GM18508 (cell line): ENCODE results near the gene BLOC1S1.

ENCODE experiments used
- ATAC-seq: cut with Tn5 transposase; IDR thresholded peaks from one replicate; pipeline ENCODE4 v1.9.1; 2021; ENCODE audit warnings: moderate number of reproducible peaks; ENCODE audit not compliant: insufficient read depth, unreplicated experiment

Gene BLOC1S1

DNA sequence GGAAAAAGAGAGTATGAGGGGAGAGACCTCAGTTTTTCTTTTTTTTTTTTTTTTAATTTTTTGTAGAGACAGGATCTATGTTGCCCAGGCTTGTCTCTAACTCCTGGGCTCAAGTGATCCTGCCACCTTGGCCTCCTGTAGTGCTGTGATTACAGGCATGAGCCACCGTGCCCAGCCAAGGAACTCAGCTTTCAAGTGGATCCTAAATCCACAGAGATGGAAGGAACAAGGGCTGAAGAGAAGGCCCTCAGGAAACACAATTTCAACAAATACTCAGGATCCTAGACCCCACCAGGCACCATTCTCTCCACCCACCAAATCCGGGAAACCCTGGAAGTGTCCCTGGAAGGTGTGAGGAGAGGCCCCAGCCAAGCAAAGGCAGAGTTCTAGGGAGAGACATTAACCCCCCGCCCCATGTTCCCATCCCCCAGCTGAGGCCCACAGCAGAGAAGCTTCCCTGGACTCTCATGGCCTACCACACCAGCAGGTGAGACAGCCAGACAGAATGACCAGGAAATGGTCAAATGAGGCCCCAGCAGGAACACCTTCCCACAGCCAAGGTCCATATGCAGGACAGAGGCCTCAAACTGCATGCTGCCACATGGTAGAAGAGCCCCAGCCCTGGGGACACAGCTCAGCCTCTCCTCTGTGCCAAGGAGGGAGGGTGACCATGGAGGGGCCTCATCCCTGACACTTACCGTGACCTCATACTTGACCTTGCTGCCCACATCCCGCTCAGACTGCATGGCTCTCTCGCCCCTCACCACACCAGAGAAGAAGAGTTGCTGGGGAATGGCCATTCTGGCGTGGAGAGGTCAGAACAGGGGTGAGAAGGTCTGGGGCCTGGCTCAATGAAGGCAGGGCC, 22.3 kb upstream of the BLOC1S1 start:
- no peak for ATAC-seq

DNA sequence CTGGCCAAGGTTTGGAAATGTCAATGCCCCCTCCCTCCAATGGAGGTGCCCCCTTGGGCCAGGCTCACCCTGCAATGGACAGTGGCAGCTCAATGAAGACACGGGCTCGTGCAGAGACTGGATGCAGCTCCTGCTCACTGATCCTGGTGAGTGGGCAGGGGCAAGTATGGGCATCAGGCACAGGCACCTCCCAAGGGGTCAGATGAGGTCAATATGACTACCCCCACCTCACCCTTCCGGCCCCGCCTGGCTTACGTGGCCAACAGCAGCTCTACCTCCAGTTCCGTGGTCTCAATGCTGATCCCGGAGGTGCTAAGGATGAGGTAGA, 21.7 kb upstream of the BLOC1S1 start:
- no peak for ATAC-seq

DNA sequence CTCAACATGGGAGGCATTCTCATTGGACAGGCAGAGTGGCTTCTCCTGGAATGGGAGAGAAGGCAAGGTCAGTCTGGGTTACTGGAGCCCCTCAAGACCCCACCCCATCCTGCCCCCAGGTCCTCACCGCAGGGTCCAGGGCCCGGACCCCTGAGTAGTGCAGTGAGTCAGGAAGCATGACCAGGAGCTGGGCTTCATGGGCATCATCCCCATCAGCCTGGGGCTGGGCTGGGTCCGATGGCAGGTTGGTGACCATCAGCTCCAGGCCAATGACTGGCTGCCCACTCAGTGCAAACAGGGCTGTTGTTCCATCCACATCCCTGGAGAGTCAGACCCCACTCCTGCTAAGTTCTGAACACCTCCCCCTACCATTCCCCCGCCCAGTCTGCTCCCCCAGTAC, 21.2 kb upstream of the BLOC1S1 start:
- ATAC-seq, result no peak

DNA sequence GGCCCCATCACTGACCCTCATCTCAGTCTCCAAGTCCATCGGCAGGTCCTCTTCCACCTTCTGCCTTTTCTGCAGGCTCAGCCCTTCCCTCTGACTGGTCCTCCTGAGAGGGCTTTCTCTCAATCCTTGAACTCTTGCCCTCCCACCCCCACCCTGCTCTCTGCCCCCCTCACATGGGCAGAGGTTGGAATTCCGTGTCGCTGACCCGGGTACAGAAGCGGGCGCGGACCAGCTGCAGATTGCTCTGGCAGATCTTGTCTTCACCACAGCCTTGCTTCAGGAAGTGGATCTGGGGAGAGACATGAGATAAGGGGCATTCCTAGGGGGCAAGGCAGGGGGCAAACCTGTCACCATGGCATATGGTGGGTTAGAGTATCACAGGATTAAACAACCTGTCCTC, 20.5 kb upstream of the BLOC1S1 start:
- no peak for ATAC-seq

DNA sequence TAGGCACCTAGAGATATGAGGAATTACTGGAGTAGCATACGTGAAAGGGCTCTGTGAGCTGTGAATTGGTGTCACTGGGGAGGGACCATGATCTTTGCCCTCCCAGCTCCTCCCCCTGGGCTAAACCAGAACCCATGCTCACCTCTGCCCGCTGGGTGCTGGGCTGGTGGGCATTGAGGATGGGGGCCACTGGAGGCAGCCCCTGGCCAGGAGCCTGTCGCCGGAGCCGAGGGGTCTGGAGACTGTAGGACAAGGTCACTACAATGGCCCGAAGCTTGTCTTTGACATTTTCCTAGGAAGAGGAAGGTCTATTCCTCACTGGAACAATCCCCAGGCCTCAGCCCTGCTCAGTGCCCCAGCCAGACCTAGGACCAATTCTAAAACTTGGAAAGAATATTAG, 19.7 kb upstream of the BLOC1S1 start:
- no peak for ATAC-seq

DNA sequence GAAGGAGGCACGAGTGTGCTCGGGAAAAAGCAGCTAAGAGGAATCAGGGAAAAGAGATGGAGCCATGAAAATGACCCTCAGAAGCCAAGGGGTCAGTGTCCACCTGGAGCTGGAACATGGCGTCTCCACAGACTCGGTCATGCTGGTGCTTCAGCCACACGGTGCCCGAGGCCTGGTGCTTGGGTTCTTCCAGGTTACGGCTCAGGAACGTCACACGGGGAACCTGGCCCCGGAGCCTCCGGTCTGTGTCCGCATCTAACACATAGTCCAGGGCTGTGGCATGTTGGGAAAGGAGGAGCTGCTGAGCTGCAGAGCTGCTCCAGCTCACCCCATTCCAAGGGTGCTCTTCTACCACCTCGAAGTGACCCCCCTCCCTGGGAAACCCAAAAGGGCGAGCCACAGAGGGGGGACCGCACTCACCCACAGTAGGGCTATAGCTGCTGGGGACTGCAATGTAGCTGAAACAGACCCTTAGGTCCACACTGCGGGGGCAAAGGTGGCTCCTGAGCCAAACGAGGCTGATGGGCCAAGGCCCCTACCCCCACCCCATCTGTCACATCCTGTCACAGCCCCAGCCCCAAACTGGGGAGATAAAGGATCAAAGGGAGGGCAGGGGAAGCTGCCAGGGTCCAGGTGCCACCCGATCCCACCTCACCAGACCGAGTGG, 18.9 kb upstream of the BLOC1S1 start:
- ATAC-seq, result no peak

DNA sequence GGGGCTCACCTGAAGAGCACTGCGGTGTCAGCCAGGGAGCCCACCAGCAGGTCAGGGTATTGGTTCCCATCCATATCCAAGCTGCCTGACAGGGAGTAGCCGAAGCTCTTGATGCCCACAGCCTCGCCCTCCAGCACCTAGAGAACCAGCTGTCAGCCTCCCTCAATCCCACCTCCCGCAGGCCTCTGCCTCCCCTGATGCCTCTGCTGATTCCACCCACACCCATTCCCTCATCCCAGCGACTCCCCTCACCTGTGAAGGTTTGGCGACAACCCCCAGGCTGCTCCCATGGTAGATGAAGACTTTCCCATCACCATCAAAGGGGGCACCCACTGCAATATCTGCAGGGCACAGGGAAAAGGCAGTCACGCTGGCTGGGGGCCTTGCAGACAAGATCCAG, 18.2 kb upstream of the BLOC1S1 start:
- ATAC-seq, result no peak

DNA sequence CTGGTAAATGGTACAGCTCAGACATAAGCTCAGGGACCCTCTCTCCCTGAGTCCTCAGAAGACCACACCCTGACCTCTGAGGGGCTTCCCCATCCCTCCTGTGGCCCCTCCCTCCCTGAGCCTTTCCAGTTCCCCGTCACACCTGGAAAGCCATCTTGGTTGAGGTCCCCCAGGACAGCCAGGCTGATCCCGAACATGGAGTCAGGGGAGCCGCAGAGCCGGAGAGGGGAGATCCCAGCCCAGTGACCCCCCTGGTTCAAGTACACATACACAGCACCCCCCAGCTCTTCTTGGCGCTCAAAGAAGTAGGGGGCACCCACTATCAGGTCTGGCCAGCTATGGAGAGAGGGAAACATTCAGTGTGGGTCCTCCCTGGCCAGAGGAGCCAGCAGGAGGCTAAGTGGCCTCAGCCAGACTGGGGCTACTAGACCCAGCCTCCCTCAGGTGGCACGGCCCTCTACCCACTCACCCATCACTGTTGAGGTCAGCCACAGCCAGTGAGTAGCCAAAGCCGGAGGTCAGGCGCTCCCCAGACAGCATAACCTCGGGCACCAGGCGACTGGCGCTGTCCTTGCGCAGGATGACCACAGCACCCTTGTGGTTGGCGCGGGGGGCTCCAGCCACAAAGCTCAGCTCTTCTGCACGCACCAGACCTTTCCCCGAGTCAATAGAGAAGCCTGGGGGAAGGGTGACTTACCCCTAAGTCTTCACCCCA, 17.4 kb upstream of the BLOC1S1 start:
- ATAC-seq, result no peak

DNA sequence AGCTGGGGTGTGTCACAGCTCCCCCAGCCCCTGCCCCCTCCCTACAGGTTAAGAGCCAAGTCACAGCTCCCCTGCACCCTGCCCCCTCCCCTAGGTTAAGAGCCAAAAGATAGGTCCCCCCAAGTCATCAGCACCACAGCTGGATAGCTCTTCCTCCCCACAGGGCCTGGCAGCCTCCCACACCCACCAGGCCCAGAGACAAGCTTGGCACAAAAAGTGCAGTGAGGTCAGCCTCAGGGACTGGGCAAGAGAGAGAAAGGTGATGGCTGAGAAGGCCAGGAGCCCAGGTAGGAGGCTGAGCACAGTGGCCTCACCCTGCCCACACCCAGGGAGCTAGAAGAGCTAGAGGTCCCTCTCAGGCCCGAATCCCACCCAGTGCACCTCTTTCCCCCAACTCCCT, 16.9 kb upstream of the BLOC1S1 start:
- no peak for ATAC-seq

DNA sequence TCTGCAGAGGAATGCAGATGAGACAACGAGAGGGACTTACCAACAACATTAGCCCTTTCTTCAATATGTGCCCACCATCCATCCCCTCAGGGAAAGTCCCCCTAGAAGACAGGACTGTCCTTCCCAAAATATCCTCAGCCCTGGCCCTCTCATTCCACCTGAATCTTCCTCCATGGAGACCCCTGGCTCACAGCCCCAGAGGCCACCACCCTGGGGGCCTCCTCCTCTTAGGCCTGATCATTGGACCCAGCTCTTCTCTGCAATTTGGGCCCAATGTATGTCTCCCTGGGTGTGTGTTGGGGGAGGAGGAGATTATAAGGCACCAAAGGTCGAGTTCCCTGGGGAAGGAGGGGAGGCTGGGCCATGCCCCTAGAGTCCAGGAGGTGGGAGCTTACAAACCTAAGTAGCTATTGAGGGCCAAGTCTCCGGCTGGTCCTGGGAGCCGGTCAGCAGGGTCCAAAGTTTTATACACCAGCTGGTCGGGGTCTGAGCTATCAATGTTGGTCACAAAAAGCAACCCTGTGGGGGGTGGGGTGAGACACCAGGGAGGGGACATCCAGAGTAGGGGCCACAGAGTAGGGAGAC, 16.3 kb upstream of the BLOC1S1 start:
- ATAC-seq, result no peak

DNA sequence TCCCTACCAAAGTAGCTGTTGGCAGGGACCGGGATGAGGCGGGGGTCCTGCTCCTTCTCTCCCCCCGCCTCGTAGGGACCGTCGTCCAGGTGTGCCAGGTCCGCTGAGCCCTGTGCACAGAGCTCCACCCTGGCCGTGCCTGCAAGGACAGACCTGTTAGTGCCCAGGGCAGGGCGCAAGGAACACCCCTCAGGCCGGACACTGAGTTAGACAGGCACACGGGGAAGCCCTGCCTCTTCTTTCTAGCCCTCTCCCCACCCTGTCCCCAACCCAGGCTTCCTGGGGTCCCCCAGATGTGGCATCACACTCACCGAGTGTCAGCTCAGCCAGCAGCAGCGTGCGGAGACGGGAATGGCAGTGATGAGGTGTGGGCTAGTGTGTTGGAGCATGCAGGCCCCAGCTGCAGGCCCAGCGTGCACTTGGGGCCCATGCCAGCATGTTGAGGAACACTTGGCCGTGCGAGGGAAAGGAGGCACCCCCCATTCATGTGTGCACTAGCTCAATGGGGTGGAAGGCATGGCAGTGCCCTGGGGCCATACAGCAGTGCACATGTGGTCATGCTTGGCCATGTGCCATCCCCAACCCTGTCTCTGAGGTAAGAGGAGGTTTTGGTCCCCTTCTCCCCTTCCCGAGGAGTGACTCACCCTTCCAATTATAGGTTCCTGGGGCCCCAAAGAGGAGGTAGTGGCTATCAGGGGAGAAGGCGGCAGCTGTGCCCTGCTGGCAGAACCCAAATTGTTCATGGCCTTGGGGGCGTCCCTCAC, 15.4 kb upstream of the BLOC1S1 start:
- ATAC-seq, result no peak

DNA sequence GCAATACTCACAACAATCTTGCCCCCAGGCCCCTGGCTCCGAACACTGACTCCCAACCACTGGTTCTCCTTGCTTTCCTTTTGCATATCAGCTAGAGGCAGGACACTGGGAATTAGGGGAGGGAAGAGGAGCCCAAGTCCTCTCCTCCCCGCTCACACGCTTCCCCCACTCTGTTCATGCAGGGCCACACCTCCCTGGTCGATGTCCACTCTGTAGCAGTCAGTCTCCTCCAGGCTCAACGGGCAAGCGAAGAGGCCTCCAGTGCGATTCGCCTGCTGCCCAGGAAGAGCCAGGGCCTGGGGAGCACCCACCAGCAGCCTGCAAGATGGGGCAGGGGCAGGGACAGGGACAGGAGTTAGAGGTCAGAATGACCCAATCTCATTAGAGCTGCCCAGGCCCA, 13.0 kb upstream of the BLOC1S1 start:
- ATAC-seq, result no peak

DNA sequence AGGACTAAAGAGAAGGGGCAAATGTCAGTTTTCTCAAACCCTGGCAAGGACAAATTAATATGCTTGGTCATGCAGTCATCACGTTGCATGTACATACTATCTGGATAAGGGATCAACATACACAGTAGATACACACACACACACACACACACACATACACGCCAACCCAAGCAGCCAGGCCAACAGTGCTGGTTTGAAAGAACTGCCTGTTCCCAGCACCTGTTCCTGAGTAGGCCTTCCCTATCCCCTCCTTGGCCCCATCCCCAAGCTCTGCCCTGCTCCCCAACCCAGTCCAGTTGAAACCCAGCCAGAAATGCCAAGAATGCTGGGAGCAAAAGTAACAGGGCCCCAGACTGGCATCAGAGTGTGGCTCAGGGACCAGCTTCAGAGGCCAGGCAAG, 12.6 kb upstream of the BLOC1S1 start:
- ATAC-seq, result no peak

DNA sequence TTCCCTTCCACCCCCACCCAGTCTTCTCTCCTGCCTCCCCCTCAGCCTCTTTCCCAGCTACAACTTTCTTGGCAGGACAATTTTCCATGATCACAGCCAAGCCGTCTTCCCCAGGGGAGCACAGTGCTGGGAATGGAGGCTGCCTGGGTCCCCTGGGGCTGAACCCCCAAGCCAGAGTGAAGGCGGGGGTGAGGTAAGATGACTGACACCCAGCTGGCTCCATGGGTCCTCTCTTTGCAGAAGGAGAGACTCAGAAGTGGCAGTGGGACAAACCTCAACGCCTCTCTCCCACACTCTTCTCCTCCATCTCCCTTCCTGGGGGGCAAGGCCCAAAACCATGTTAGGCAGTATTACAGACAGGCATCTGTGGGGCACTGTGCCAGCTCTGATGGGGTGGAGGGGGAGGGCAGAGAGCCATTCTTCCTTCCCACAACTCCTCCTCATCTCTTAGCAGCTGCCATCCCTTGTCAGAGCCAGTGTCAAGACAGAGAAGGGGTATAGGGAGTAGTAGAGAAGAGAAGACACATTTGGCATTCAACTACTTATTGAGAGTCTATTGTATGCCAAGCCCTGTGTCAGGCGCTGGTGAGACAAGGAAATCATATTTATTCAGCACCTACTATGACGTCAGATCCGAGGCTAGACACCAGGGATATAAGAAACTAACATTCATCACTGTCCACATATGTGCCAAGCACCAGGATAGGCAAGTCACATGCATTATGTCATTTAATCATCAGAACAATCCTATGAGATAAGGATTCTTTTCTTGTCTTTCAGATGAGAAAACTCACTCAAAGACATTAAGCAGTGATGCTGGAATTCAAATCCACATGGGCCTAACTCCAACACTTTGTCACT, 11.7 kb upstream of the BLOC1S1 start:
- no peak for ATAC-seq

DNA sequence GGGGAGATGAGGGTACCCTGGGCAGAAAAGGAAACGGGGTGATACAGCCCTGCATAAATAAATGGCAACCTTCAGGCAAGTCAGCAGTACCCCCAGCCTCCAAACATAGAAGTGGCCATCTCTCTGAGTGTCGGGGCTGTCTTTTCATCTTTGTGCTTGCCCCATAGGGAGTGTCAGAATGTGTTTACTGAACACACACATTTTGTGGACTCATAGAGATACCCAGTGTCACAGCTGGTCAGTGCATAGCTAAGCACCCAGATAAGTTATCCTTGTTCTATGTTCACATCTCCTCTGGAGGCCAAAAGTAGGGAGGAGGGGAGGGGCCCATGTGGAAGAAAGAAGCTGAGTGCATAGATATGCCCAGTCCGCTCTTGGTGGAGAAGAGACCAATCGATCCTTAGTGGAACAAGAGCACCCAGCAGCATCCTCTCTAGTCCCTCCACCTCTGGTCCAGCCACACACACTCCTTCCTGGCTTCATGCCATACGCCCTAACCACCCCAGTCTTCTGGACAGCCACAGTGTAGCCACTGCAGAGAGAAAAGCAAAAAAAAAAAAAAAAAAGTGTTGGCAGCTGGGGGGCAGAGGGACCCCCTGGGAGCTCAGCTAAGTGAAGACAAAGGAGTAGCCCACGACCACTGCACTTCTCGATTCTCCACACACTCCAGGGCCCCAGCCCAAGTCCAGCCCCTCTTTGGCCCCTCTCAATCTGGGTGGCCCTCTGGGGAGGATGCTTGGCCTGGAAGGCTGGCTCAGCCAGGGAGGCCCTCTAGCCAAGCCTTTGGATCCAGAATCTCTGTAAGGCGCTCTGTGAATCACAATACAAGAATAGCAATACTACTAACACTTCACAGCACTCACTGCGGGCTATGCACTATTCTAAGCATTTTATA, 10.8 kb upstream of the BLOC1S1 start:
- ATAC-seq, result no peak

DNA sequence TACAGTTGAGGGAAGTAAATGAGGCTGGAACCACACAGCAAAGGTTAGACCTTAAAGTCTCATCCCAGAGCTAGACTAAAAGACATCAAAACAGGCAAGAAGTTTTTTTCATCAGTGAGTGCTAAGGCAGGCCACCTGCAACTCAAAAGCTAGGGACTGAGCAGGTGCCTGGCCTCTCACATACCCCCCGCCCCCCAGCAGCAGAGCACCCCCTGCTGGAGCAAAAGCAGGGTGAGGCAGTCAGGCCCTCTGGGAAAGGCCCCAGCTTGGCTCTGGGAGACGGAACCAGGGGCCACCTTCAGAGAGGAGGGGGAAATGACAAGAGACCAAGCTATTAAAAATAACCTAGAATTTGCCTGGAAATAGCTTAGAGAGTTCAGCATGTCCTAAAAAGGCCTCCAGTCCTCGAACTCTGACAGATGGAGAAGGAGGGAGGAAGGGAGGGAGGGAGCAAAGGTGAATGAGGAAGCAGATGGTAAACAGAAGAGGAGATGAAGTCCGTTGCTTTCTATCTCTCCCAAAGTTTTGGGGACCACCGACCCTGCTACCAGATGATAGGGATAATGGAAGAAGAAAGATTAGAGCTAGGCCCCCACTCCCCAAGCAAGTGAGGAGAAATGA, 10.0 kb upstream of the BLOC1S1 start:
- no peak for ATAC-seq

DNA sequence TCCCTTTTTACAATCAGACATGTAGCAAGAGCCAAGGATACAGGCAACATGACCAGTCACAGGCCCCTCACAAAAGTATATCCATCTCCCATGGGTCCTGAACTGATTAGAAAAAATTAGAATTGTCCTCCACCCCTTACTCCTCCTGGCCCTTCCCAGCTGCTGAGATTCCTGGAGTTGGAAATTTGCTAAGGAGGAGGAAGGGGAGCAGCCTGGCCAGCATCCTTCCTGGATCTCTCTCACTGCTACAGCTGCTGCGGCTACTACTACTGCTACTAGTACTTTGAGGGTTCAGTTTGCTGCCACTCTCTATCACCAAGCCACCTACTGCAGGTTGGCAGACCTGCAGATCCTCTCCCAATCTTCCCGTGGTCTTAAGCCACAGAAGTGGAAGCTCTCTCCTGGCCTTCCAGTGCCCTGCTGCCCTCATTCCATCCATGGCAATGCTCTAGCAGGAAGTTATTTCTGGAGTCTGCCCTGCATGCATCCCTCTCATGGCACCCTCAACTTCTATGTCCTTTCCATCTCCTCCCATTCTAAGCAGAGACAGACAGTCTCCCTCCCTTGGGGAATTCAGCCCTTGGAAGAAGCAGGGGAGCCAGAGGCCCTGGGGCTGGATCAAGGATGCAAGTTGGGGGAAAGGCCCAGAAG, 9.2 kb upstream of the BLOC1S1 start:
- ATAC-seq, result no peak
